Measurements from ENCODE around the gene PARVB.

DNA sequence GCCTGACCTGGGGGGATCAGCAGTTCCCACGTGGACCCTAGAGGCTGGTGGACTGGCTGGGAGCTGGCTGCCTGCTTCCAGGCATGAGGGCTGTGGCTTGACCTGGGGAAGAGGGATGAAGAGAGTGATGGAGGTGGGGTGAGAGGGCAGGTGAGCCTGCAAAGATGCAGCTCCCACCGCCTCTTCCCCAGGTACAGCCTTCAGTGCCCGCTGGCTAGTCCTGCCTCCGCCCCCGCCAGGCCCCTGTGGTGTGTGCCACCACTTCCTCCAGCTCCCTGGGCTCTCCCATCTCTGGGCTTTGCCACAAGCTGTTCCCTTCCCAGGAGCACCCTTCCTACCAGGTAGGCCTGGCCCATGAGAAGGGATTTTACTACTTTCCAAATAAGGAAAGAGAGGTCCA, 175.8 kb downstream of the PARVB start:
- TF ChIP-seq, protein P1, sequence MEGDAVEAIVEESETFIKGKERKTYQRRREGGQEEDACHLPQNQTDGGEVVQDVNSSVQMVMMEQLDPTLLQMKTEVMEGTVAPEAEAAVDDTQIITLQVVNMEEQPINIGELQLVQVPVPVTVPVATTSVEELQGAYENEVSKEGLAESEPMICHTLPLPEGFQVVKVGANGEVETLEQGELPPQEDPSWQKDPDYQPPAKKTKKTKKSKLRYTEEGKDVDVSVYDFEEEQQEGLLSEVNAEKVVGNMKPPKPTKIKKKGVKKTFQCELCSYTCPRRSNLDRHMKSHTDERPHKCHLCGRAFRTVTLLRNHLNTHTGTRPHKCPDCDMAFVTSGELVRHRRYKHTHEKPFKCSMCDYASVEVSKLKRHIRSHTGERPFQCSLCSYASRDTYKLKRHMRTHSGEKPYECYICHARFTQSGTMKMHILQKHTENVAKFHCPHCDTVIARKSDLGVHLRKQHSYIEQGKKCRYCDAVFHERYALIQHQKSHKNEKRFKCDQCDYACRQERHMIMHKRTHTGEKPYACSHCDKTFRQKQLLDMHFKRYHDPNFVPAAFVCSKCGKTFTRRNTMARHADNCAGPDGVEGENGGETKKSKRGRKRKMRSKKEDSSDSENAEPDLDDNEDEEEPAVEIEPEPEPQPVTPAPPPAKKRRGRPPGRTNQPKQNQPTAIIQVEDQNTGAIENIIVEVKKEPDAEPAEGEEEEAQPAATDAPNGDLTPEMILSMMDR (optimal IDR thresholded peaks at IDR 0.05 in 1 of 3, IDR thresholded peaks at IDR 0.05 in 1 of 3, conservative IDR thresholded peaks at IDR 0.05 in 1 of 3; ENCODE audit: extremely low read depth in 1 of 3, insufficient read depth in 2 of 3, low read length in 3 of 3) = no peak
- TF ChIP-seq EZH2 (IDR thresholded peaks at IDR 0.05; ENCODE audit: low read length) = no peak
